Measurements from ENCODE around the gene ALOX5. TPM values are rescaled to one million over a fixed set of nuclear protein-coding genes. Genes with fewer than 3 reads are reported as not detected.
"Not testable (repeated sequence)": the region's sequence is repeated elsewhere in the genome, so short reads cannot be mapped to it uniquely, and the experiment has no call there.

ALOX5 gene
- total and polyA plus RNA-seq, 10 of the 15 experiments (the other 5 are each of a cell fraction or from before 2014, with no cell fraction given): 0.43 to 102 (median 34.2) TPM

- intact Hi-C loops (cut with micrococcal nuclease; ENCODE audit: unreplicated experiment); DNase-seq (ENCODE audit: low read depth, low spot score); H2AFZ ChIP-seq (ENCODE audit: control insufficient read depth, low read depth, low read length); H4K20me1 ChIP-seq (ENCODE audit: control insufficient read depth, insufficient read depth); H3K4me2 ChIP-seq (ENCODE audit: control insufficient read depth, insufficient read depth); ATAC-seq; BruUV-seq (replicated peaks); H3K27ac ChIP-seq (ENCODE audit: control insufficient read depth, insufficient read depth); RAD21 ChIA-PET (ENCODE audit: unreplicated experiment); H3K79me2 ChIP-seq (ENCODE audit: control insufficient read depth, insufficient read depth, low read length); FAIRE-seq; H3K27me3 ChIP-seq (replicated peaks in 1 of 2; ENCODE audit: control insufficient read depth in 2 of 2, insufficient read depth in 2 of 2, low read length in 1 of 2); H3K9me3 ChIP-seq (replicated peaks; ENCODE audit: control insufficient read depth, insufficient read depth, low read length); H3K4me3 ChIP-seq; SMC1A ChIA-PET (ENCODE audit: uncharacterized antibody, unreplicated experiment); H3K9ac ChIP-seq (ENCODE audit: control insufficient read depth, insufficient read depth, low read length); in situ Hi-C loops (cut with MboI); POLR2A ChIA-PET; H3K36me3 ChIP-seq (ENCODE audit: control insufficient read depth in 2 of 2, insufficient read depth in 2 of 2, low read length in 1 of 2); CTCF ChIA-PET: not testable (repeated sequence)
- H3K4me1 ChIP-seq (ENCODE audit: control insufficient read depth, insufficient read depth, low read length): peaks cover 13% of the 10 kb centered on the region
- WGBS (ENCODE audit: insufficient coverage, insufficient replicate concordance, low lambda C conversion rate, missing lambda C conversion rate): 68% methylated on average over 7 of the region's 7 CpGs
Observed at GRCh38 chr10:45358961-45359360, 15.1 kb upstream of the ALOX5 start.

GRCh38 chr10:45361983-45362799, 11.8 kb upstream of the ALOX5 start:
- H3K36me3 ChIP-seq (ENCODE audit: control insufficient read depth in 2 of 2, insufficient read depth in 2 of 2, low read length in 1 of 2); POLR2A ChIA-PET; H3K9ac ChIP-seq (ENCODE audit: control insufficient read depth, insufficient read depth, low read length); in situ Hi-C loops (cut with MboI); H3K4me2 ChIP-seq (ENCODE audit: control insufficient read depth, insufficient read depth); H3K4me3 ChIP-seq; CTCF ChIA-PET; BruUV-seq (replicated peaks); H3K27me3 ChIP-seq (replicated peaks in 1 of 2; ENCODE audit: control insufficient read depth in 2 of 2, insufficient read depth in 2 of 2, low read length in 1 of 2); FAIRE-seq; H3K9me3 ChIP-seq (replicated peaks; ENCODE audit: control insufficient read depth, insufficient read depth, low read length); H3K27ac ChIP-seq (ENCODE audit: control insufficient read depth, insufficient read depth); H4K20me1 ChIP-seq (ENCODE audit: control insufficient read depth, insufficient read depth); H2AFZ ChIP-seq (ENCODE audit: control insufficient read depth, low read depth, low read length); RAD21 ChIA-PET (ENCODE audit: unreplicated experiment); ATAC-seq; H3K79me2 ChIP-seq (ENCODE audit: control insufficient read depth, insufficient read depth, low read length); DNase-seq (ENCODE audit: low read depth, low spot score); H3K4me1 ChIP-seq (ENCODE audit: control insufficient read depth, insufficient read depth, low read length); intact Hi-C loops (cut with micrococcal nuclease; ENCODE audit: unreplicated experiment): not testable (repeated sequence)
- SMC1A ChIA-PET (ENCODE audit: uncharacterized antibody, unreplicated experiment): interaction anchor here (1.4 kb wide), 1 partner anchor 15 kb away, joined by 3 read pairs; no protein-coding TSS in a partner anchor
- WGBS (ENCODE audit: insufficient coverage, insufficient replicate concordance, low lambda C conversion rate, missing lambda C conversion rate): 84% methylated on average over 18 of the region's 18 CpGs

GRCh38 chr10:45367643-45368042, 6.4 kb upstream of the ALOX5 start:
- POLR2A ChIA-PET; H3K36me3 ChIP-seq (ENCODE audit: control insufficient read depth in 2 of 2, insufficient read depth in 2 of 2, low read length in 1 of 2); H3K27ac ChIP-seq (ENCODE audit: control insufficient read depth, insufficient read depth); in situ Hi-C loops (cut with MboI); FAIRE-seq; H3K4me2 ChIP-seq (ENCODE audit: control insufficient read depth, insufficient read depth); H3K9me3 ChIP-seq (replicated peaks; ENCODE audit: control insufficient read depth, insufficient read depth, low read length); H3K79me2 ChIP-seq (ENCODE audit: control insufficient read depth, insufficient read depth, low read length); H3K4me1 ChIP-seq (ENCODE audit: control insufficient read depth, insufficient read depth, low read length); ATAC-seq; DNase-seq (ENCODE audit: low read depth, low spot score); CTCF ChIA-PET; intact Hi-C loops (cut with micrococcal nuclease; ENCODE audit: unreplicated experiment); H3K27me3 ChIP-seq (replicated peaks in 1 of 2; ENCODE audit: control insufficient read depth in 2 of 2, insufficient read depth in 2 of 2, low read length in 1 of 2); SMC1A ChIA-PET (ENCODE audit: uncharacterized antibody, unreplicated experiment); H3K9ac ChIP-seq (ENCODE audit: control insufficient read depth, insufficient read depth, low read length); H3K4me3 ChIP-seq; RAD21 ChIA-PET (ENCODE audit: unreplicated experiment); BruUV-seq (replicated peaks); H4K20me1 ChIP-seq (ENCODE audit: control insufficient read depth, insufficient read depth); H2AFZ ChIP-seq (ENCODE audit: control insufficient read depth, low read depth, low read length): not testable (repeated sequence)
- WGBS (ENCODE audit: insufficient coverage, insufficient replicate concordance, low lambda C conversion rate, missing lambda C conversion rate): 81% methylated on average over 3 of the region's 3 CpGs
